ENCODE measurements around the gene LEKR1.

LEKR1 gene

DNA sequence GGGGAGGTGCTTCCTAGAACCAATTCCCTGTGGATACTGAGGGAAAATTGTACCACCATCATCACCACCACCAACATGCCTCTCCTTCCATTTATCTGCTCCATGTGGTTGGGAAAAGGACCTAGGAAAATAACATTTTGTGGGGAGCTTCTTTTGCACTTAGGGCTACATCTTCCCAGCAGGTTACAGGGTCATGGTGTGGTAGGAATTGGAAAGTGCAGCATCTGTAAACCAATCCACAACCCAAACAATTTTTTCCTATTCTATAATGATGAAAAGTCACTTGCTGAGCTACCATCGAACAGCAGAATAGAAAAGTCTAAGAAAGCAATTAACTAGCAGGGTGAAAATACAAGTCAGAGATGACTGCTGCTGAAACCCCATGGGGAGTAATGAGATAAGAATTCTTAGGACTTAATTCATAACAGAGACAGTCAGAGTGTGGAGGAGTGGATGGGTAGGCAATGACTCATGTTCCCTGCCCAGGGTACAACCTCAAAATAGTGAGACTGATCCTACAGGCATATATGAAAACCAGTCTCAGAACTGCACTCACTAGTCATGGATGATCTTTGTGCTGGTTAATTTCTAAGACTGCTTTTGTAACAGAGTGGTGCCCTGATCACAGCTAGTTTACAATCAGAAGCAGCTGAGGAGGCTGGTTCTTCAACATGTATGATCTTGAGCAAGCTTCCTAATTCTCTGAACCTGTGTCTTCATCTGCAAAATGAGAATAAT is 38.1 kb upstream of the LEKR1 start:
- H3K4me3 ChIP-seq (ENCODE audit: low read depth, low read length): no peak overlapping the region
- peak; percentile 32 for DNase-seq (ENCODE audit: low read depth)
- TF ChIP-seq, protein P1, sequence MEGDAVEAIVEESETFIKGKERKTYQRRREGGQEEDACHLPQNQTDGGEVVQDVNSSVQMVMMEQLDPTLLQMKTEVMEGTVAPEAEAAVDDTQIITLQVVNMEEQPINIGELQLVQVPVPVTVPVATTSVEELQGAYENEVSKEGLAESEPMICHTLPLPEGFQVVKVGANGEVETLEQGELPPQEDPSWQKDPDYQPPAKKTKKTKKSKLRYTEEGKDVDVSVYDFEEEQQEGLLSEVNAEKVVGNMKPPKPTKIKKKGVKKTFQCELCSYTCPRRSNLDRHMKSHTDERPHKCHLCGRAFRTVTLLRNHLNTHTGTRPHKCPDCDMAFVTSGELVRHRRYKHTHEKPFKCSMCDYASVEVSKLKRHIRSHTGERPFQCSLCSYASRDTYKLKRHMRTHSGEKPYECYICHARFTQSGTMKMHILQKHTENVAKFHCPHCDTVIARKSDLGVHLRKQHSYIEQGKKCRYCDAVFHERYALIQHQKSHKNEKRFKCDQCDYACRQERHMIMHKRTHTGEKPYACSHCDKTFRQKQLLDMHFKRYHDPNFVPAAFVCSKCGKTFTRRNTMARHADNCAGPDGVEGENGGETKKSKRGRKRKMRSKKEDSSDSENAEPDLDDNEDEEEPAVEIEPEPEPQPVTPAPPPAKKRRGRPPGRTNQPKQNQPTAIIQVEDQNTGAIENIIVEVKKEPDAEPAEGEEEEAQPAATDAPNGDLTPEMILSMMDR (IDR thresholded peaks at IDR 0.05; ENCODE audit: insufficient read depth, low read depth, low read length, missing control alignments): no peak

DNA sequence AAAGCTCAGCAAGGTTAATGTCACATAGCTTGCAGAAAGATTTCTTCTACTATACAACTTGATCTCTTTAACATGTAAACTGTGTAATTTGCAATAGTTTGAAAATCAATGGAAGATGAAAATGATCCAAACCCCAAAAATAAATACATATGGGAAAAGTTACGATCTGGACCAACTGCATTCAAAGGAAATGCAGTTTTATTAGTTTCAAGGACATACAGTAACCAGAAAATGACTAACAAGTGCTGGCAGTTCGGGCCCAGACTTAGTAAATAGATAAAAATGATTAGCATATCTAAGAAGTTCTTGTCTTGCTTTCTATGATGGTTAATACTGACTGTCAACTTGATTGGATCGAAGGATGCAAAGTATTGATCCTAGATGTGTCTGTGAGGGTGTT is 37.3 kb upstream of the LEKR1 start:
- no peak for DNase-seq (ENCODE audit: low read depth)
- TF ChIP-seq, protein P1 (IDR thresholded peaks at IDR 0.05; ENCODE audit: insufficient read depth, low read depth, low read length, missing control alignments): no peak
- H3K4me3 ChIP-seq (ENCODE audit: low read depth, low read length): no peak overlapping the region

DNA sequence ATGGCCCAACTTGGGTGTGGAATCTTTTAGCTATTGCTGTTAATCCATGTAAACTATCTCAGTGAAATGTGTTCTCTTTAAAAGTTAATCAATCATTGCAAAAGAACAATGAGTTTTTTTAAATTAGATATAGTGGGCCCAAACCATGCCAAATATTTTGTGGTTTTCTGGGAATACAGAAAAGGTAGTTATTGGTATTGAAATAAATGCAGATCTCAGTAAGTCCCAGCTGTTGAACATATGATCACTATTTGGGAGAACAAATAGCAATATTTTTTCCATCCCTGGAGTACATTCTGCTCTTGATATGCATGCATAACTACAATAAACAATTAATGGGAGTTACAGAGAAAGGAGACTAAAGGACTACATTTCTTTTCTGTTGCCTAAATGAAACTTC is 36.0 kb upstream of the LEKR1 start:
- TF ChIP-seq, protein P1 (IDR thresholded peaks at IDR 0.05; ENCODE audit: insufficient read depth, low read depth, low read length, missing control alignments): no peak
- DNase-seq (ENCODE audit: low read depth): no peak
- H3K4me3 ChIP-seq (ENCODE audit: low read depth, low read length): no peak overlapping the region

DNA sequence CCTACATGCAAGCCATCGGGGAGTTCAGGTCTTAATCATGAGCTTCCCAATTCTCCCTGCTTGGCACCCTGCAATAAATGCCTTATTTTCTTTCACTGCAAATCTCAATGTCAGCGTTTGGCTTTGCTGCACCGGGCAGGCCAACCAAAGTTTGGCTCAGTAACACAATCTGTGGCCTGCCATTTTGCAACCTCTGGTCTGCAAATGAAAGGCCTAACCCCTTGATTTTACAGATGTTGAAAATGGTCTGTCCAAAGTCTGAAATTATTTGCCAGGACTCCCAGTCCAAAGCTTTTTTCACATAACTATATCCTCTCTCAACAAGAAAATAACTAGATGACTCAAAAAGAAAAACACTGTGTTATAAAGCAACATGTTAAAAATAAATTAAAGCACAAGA is 34.0 kb upstream of the LEKR1 start:
- TF ChIP-seq, protein P1 (IDR thresholded peaks at IDR 0.05; ENCODE audit: insufficient read depth, low read depth, low read length, missing control alignments): no peak
- no peak for DNase-seq (ENCODE audit: low read depth)
- no peak overlapping the region for H3K4me3 ChIP-seq (ENCODE audit: low read depth, low read length)

DNA sequence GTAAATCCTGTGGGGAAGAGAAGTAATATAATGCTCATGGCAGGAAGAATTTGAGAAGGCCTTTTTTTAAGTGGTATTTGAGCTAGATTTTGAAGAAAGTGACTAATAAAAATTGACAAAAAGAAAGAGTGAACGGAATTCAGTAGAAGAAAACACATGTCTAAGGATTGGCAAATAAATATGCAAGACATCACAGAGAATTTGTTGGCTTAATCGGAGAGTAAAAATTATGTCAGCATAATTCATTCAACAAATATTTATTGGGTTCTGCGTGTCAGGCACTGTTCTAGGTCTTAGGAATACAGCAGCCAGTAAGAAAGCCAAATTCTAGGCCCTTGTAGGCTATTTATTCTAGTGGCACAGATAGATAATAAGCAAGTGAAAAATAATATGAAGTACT is 33.6 kb upstream of the LEKR1 start:
- no peak overlapping the region for H3K4me3 ChIP-seq (ENCODE audit: low read depth, low read length)
- TF ChIP-seq, protein P1 (IDR thresholded peaks at IDR 0.05; ENCODE audit: insufficient read depth, low read depth, low read length, missing control alignments): no peak
- no peak for DNase-seq (ENCODE audit: low read depth)

DNA sequence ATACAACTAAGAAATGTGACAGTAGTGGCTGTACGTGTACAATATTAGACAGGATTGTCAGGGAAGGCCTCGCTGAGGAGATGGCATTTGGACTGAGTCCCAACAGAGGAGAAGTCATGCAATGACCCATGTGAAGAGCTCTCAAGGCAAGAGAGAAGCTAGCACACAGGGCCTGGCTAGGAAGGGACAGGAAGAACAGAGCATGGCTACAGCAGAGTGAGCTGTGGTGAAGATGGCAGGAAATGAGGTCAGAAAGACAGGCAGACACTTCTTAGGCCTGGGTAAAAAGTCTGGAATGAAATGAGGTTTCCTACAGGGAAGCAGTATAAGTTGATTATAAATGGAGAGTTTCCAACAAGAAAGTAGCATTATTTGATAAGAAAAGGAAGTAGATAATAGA is 33.2 kb upstream of the LEKR1 start:
- no peak overlapping the region for H3K4me3 ChIP-seq (ENCODE audit: low read depth, low read length)
- peak; percentile 35 for DNase-seq (ENCODE audit: low read depth)

More for the DNA sequence above, 33.2 kb upstream of the LEKR1 start:
- TF ChIP-seq, protein P1 (IDR thresholded peaks at IDR 0.05; ENCODE audit: insufficient read depth, low read depth, low read length, missing control alignments): no peak
